T-helper 1 cell treated with Interleukin-12 subunit alpha and Interleukin-12 subunit beta and Interleukin-4 antibody, amounts not matched to agents 30 ng/mL and 1 ng/mL, for 36 hours (primary cell): ENCODE measurements around the gene NDUFS5. TPM values are rescaled to one million over a fixed set of nuclear protein-coding genes. Genes with fewer than 3 reads are reported as not detected.
"Not testable (repeated sequence)": the region's sequence is repeated elsewhere in the genome, so short reads cannot be mapped to it uniquely, and the experiment has no call there.

ENCODE experiments used
- intact Hi-C: fragments of 100-400 bp; cut with micrococcal nuclease; formaldehyde crosslinking; loops from one replicate; pipeline ENCODE4 v1.15.1; 2024
- total RNA-seq: library from RNA; stranded (reverse); gene quantifications from 2 replicates; pipeline ENCODE4 v1.2.3, GENCODE V29; 2022

Gene NDUFS5
- total RNA-seq: 131 and 139 TPM in 2 replicates

- intact Hi-C loops: loop anchor here (1.0 to 2.0 kb wide), 7 partner anchors 8 to 171 kb away; partner anchors contain the start of genes AKIRIN1, MYCBP and RRAGC
Observed at GRCh38 chr1:39026051-39026865, at the start of gene NDUFS5. Gene NDUFS5 (plus strand): TSS chr1:39026350. CDS start chr1:39028725, 2,375 bp downstream.

DNA sequence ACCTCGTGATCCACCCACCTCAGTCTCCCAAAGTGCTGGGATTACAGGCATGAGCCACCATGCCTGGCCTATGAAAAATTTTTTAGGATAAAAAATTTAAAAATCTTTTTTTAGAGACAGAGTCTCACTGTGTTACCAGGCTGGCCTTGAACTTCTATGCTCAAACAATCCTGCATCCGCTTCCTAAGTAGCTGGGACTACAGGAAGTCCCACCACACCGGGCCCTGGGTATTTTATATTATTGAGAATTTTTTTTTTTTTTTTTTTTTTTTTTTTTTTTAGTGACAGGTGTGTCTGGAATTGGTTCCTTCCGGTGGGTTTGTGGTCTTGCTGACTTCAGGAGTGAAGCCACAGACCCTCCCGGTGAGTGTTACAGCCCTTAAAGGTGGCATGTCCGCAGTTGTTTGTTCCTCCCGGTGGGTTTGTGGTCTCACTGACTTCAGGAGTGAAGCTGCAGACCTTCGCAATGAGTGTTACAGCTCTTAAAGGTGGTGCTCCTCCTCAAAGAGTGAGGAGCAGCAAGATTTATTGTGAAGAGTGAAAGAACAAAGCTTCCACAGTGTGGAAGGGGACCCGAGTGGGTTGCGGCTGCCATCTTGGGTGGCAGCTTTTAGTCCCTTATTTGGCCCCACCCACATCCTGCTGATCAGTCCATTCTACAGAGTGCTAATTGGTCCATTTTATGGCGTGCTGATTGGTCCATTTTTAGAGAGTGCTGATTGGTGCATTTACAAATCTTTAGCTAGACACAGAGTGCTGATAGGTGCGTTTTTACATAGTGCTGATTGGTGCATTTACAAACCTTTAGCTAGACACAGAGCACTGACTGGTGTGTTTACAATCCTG is 48.5 kb upstream of the NDUFS5 start:
- intact Hi-C loops: loop anchor here (1.0 kb wide), 3 partner anchors 13 to 104 kb away; partner anchors contain the start of genes MYCBP and NDUFS5

- intact Hi-C loops: loop anchor here (1.0 kb wide), 1 partner anchor 105 kb away; the partner anchor contains the start of gene MYCBP
Observed at GRCh38 chr1:38978245-38978542, 48.0 kb upstream of the NDUFS5 start.

DNA sequence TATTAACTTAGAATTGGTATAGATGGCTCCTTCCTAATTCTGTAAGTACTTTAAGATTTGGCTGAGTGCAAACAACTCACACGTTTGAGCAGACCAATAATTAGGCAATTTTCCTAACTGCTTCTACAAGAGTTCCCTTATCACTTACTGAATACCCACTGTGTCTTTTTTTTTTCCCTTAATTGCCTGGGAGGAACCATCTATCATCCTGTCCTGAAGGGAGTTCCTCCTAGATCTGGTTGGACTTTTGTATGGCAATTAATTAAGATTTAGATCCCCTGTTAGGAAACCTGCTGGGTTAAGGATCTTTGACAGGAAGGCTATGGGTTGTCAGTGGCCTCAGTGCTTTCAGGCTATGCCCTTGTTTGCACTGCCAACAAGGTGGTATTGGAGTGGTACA is 46.8 kb upstream of the NDUFS5 start:
- intact Hi-C loops: not testable (repeated sequence)

- intact Hi-C loops: loop anchor here (1.0 to 10.0 kb wide), 2 partner anchors 13 to 205 kb away; no protein-coding TSS in a partner anchor
Observed at GRCh38 chr1:38989979-38990378, 36.2 kb upstream of the NDUFS5 start.

- intact Hi-C loops: loop anchor here (1.0 to 10.0 kb wide), 2 partner anchors 13 to 204 kb away; no protein-coding TSS in a partner anchor
Observed at GRCh38 chr1:38990386-38990737, 35.8 kb upstream of the NDUFS5 start.

DNA sequence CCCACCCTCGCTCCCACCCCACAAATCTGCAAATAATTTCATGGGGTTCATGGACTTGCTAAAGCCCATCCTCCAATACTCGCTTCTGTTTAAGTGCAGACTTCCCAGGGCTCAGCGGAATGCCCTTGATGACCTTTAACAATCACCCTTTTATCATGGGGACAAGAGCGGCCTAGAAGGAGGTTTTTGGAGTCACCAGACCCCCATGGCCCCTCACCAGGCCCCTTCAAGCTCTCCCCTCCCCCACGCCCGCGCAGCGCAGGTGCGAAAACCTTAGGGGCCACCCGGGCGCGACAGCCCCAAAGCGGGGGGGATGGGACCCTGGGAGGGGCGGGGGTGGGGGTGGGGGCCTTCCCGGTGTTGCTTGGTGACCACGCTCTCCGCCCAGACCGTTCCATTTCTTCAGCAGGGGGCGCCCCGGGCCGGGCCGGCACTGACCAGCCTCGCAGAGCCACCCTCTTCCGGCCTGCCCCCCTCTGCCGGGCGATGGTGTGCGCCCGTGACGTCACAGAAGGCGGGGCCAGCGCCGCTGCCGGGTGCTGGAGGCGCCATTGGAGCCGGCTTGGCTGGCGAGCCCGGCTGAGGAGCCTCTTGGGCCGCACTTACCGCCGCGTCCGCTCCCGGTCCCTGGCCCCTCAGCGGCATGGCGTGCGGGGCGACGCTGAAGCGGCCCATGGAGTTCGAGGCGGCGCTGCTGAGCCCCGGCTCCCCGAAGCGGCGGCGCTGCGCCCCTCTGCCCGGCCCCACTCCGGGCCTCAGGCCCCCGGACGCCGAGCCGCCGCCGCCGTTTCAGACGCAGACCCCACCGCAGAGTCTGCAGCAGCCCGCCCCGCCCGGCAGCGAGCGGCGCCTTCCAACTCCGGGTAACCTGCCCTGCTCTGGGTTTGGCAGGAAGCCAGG is 35.2 kb upstream of the NDUFS5 start, which contains the start of gene AKIRIN1:
TSS of gene AKIRIN1 (plus strand) at position 539 of the 900 bp plus-strand sequence. CDS start at position 644, 105 bp downstream.
- intact Hi-C loops: loop anchor here (1.0 to 10.0 kb wide), 5 partner anchors 14 to 204 kb away; partner anchors contain the start of genes MYCBP, NDUFS5 and RRAGC

- intact Hi-C loops: loop anchor here (1.0 to 10.0 kb wide), 4 partner anchors 34 to 203 kb away; partner anchors contain the start of genes MYCBP, NDUFS5 and RRAGC
Observed at GRCh38 chr1:38991638-38992411, 34.3 kb upstream of the NDUFS5 start.

DNA sequence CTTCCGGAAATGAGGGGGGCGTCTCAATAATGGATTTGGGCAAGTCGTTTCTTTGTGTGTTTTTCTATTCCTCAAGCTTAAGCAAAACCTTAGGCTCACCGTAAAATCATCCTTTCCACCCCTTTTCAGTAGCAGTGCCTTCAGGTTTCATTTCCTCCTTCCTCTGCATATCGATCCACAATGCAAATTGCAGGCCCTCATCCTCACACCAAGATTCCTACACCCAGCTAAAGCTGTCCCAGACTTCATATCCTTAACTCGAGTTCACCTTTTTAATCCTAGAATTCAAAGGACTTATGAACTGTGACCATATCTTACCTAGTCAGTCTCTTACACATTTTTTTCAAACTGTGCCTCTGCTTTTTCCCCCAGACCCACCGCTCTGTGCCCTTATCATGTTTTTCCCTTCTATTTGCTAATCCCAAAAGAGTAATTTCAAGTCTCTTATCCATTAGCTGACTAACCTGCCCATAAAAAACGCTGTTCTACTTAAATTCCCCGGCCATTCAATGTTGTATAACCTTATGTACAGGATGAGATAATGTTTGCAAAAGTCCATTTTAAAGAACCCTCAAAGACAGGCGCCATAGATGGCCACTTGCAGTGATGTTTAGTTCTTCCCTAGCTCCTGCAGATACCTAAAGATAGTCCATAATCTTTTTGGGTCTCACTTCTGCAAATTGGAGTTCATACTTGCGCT is 33.6 kb upstream of the NDUFS5 start:
- intact Hi-C loops: loop anchor here (10.0 kb wide), 1 partner anchor 202 kb away; no protein-coding TSS in a partner anchor

GRCh38 chr1:38994196-38994595 is 32.0 kb upstream of the NDUFS5 start:
- intact Hi-C loops: loop anchor here (10.0 kb wide), 1 partner anchor 201 kb away; no protein-coding TSS in a partner anchor

GRCh38 chr1:38997034-38997900 is 28.9 kb upstream of the NDUFS5 start:
- intact Hi-C loops: loop anchor here (10.0 kb wide), 1 partner anchor 198 kb away; no protein-coding TSS in a partner anchor

DNA sequence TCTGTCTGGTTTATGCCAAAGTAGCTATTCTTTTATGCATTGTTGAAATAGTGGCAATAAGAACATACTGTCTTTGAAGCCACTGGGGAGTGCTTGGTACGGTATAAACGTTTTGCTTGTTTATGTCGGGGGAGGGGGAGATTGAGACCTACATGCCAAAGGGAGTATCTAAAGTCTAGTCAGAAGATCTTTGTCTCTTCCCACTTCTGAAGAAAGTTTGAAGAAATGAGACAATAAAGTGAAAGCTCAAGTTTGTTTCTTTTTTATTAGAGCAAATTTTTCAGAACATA is 28.3 kb upstream of the NDUFS5 start:
- intact Hi-C loops: loop anchor here (10.0 kb wide), 1 partner anchor 197 kb away; no protein-coding TSS in a partner anchor

GRCh38 chr1:39001516-39002421 is 24.4 kb upstream of the NDUFS5 start:
- intact Hi-C loops: no loop called here

DNA sequence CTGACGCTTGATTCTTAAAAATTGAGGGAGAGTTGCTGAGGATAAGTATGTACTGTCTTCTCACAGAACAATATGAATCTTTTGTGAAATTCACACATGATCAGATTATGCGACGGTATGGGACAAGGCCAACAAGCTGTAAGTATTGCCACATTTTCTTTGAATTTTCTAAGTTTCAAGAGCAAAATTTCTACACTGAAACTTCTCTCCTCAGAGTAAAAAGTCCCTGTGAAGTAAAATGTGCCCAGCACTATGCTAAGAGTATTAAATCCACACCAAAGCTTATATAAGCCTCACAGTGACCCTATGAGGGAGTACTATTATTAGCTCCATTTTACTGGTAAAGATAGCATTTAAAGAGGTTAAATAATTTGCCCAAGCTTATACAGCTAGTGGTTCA is 22.9 kb upstream of the NDUFS5 start:
- intact Hi-C loops: no loop called here

DNA sequence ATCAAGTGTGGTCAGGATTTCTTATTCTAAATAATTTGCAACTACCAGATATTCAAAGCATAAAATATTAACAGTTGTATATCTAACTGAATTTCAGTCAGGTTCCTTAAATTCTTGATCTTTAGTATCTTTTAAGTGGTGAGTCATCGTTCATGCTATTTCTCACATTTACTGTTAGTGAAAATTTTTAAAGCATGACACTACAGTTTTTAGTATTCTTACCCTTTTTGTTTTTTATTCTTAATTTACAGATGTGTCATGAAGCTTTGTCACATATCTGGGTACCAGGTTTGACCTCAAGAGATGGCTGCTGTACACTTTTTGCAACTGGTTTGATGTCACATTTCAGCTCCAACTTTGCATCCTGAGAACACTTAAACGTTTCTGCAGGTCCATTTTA is 22.4 kb upstream of the NDUFS5 start:
- intact Hi-C loops: no loop called here

GRCh38 chr1:39006287-39006686 is 19.9 kb upstream of the NDUFS5 start:
- intact Hi-C loops: no loop called here
